ENCODE results near the gene MGAT4A.

GRCh38 chr2:98608116-98608961, 122.6 kb downstream of the MGAT4A start, which contains the start of the genes COA5 and UNC50:
- no peak; the same call in 1 of the 2 replicates for TF ChIP-seq CTCF (conservative IDR thresholded peaks at IDR 0.05; ENCODE audit: low read length)
- TF ChIP-seq EZH2phosphoT487 (IDR thresholded peaks at IDR 0.05; ENCODE audit: borderline replicate concordance), result no peak

Measured in Loucy (cell line).